Activated CD4-positive, alpha-beta memory T cell treated with anti-CD3 and anti-CD28 coated beads, Interleukin-2, amount 10 ng/mL, durations not matched to agents 7 days and 5 days (primary cell): ENCODE results near the gene FGF19. TPM values are rescaled to one million over a fixed set of nuclear protein-coding genes. Genes with fewer than 3 reads are reported as not detected.

Experiments
- CTCF ChIA-PET: fragments of 350-600 bp; sonication (Branson Sonifier 250); formaldehyde crosslinking; loops from one replicate; lab custom pipeline; 2021; ENCODE audit warnings: antibody characterized with exemption, inconsistent platforms; lab: Charles Lee
- POLR2A ChIA-PET: fragments of 350-600 bp; sonication (Branson Sonifier 250); formaldehyde crosslinking; loops from one replicate; lab custom pipeline; 2021; ENCODE audit warnings: antibody characterized with exemption; lab: Charles Lee
- DNase-seq: peaks from one replicate; pipeline ENCODE4 v3.0.0-alpha.2; 2020
- H3K27ac Mint-ChIP-seq: one replicate; pipeline ENCODE4 v1.8.0; 2021; ENCODE audit warnings: mild to moderate bottlenecking, mixed read lengths
- H3K27me3 Mint-ChIP-seq: one replicate; pipeline ENCODE4 v1.8.0; 2021; ENCODE audit warnings: mixed read lengths
- H3K36me3 Mint-ChIP-seq: one replicate; pipeline ENCODE4 v1.8.0; 2021; ENCODE audit warnings: low read depth, mixed read lengths
- H3K4me1 Mint-ChIP-seq: one replicate; pipeline ENCODE4 v1.8.0; 2021; ENCODE audit warnings: mixed read lengths
- H3K4me3 Mint-ChIP-seq: one replicate; pipeline ENCODE4 v1.8.0; 2021; ENCODE audit warnings: mild to moderate bottlenecking, mixed read lengths
- H3K9me3 Mint-ChIP-seq: one replicate; pipeline ENCODE4 v1.8.0; 2021; ENCODE audit warnings: mixed read lengths
- total RNA-seq, 2 experiments: library from RNA; stranded (reverse); gene quantifications; one replicate each; pipeline ENCODE4 v1.2.3, GENCODE V29; 2021

Gene FGF19
- total RNA-seq, 2 experiments from 2014 or later, result not detected

GRCh38 chr11:69661413-69661715, 42.5 kb downstream of the FGF19 start:
- H3K4me3 Mint-ChIP-seq, result no peak overlapping the region
- ChIA-PET CTCF (interaction anchor here (1.0 to 1.8 kb wide), 2 partner anchors 9 to 25 kb away, joined by 5 read pairs; no protein-coding TSS in a partner anchor), POLR2A (interaction anchor here (1.4 kb wide), 1 partner anchor 13 kb away, joined by 4 read pairs; the partner anchor contains the start of gene LTO1)
- H3K27ac Mint-ChIP-seq, result no peak overlapping the region
- DNase-seq, result no peak
- H3K4me1 Mint-ChIP-seq, result no peaks in the 10 kb centered on the region
- peaks cover 3% of the 10 kb centered on the region for H3K36me3 Mint-ChIP-seq
- H3K27me3 Mint-ChIP-seq, result no peaks in the 10 kb centered on the region
- H3K9me3 Mint-ChIP-seq, result no peaks in the 10 kb centered on the region

- POLR2A ChIA-PET, result interaction anchor here (0.9 kb wide), 1 partner anchor 11 kb away, joined by 3 read pairs; no protein-coding TSS in a partner anchor
- H3K9me3 Mint-ChIP-seq, result no peaks in the 10 kb centered on the region
Observed at GRCh38 chr11:69660001-69660500, 43.8 kb downstream of the FGF19 start.

GRCh38 chr11:69659591-69659990, 44.2 kb downstream of the FGF19 start:
- Mint-ChIP-seq H3K27me3 (no peaks in the 10 kb centered on the region), H3K4me1 (no peaks in the 10 kb centered on the region), H3K4me3 (no peak overlapping the region), H3K9me3 (no peaks in the 10 kb centered on the region), H3K36me3 (peaks cover 3% of the 10 kb centered on the region), H3K27ac (no peak overlapping the region)
- CTCF ChIA-PET, result interaction anchor here (1.1 kb wide), 1 partner anchor 11 kb away, joined by 4 read pairs; no protein-coding TSS in a partner anchor
- no peak for DNase-seq
- POLR2A ChIA-PET, result no interaction called here

More at GRCh38 chr11:69660001-69660500, 43.8 kb downstream of the FGF19 start:
- no peak for DNase-seq
- H3K4me3 Mint-ChIP-seq, result no peak overlapping the region
- H3K27ac Mint-ChIP-seq, result no peak overlapping the region
- no peaks in the 10 kb centered on the region for H3K4me1 Mint-ChIP-seq
- CTCF ChIA-PET, result interaction anchor here (0.7 to 1.1 kb wide), 2 partner anchors 11 to 21 kb away, joined by 3 to 4 read pairs; no protein-coding TSS in a partner anchor
- H3K36me3 Mint-ChIP-seq, result peaks cover 3% of the 10 kb centered on the region
- no peaks in the 10 kb centered on the region for H3K27me3 Mint-ChIP-seq

GRCh38 chr11:69658626-69659450, 45.0 kb downstream of the FGF19 start:
- H3K36me3 Mint-ChIP-seq, result no peaks in the 10 kb centered on the region
- ChIA-PET POLR2A (no interaction called here), CTCF (interaction anchor here (0.7 kb wide), 1 partner anchor 10 kb away, joined by 4 read pairs; no protein-coding TSS in a partner anchor)
- H3K9me3 Mint-ChIP-seq, result no peaks in the 10 kb centered on the region
- no peak for DNase-seq
- H3K27ac Mint-ChIP-seq, result no peak overlapping the region
- H3K27me3 Mint-ChIP-seq, result no peaks in the 10 kb centered on the region
- no peaks in the 10 kb centered on the region for H3K4me1 Mint-ChIP-seq
- no peak overlapping the region for H3K4me3 Mint-ChIP-seq

GRCh38 chr11:69657911-69658625, 45.8 kb downstream of the FGF19 start:
- Mint-ChIP-seq H3K36me3 (no peaks in the 10 kb centered on the region), H3K27ac (no peak overlapping the region), H3K4me3 (no peak overlapping the region), H3K27me3 (no peaks in the 10 kb centered on the region), H3K9me3 (no peaks in the 10 kb centered on the region), H3K4me1 (no peaks in the 10 kb centered on the region)
- POLR2A ChIA-PET, result no interaction called here
- DNase-seq, result no peak
- CTCF ChIA-PET, result no interaction called here

- Mint-ChIP-seq H3K9me3 (no peaks in the 10 kb centered on the region), H3K27ac (no peak overlapping the region), H3K4me3 (no peak overlapping the region), H3K27me3 (no peaks in the 10 kb centered on the region), H3K4me1 (no peaks in the 10 kb centered on the region), H3K36me3 (no peaks in the 10 kb centered on the region)
- CTCF ChIA-PET, result interaction anchor here (2.4 kb wide), 1 partner anchor 13 kb away, joined by 8 read pairs; no protein-coding TSS in a partner anchor
- DNase-seq, result no peak
- POLR2A ChIA-PET, result no interaction called here
Observed at GRCh38 chr11:69657456-69657910, 46.3 kb downstream of the FGF19 start.

GRCh38 chr11:69656536-69657455, 47.0 kb downstream of the FGF19 start:
- H3K27ac Mint-ChIP-seq, result no peak overlapping the region
- no peak for DNase-seq
- no peaks in the 10 kb centered on the region for H3K9me3 Mint-ChIP-seq
- no peaks in the 10 kb centered on the region for H3K36me3 Mint-ChIP-seq
- POLR2A ChIA-PET, result no interaction called here
- H3K4me3 Mint-ChIP-seq, result no peak overlapping the region
- H3K4me1 Mint-ChIP-seq, result no peaks in the 10 kb centered on the region
- no peaks in the 10 kb centered on the region for H3K27me3 Mint-ChIP-seq
- CTCF ChIA-PET, result interaction anchor here (2.4 kb wide), 1 partner anchor 14 kb away, joined by 8 read pairs; no protein-coding TSS in a partner anchor

- CTCF ChIA-PET, result interaction anchor here (2.4 kb wide), 1 partner anchor 15 kb away, joined by 8 read pairs; no protein-coding TSS in a partner anchor
- Mint-ChIP-seq H3K27me3 (no peaks in the 10 kb centered on the region), H3K36me3 (no peaks in the 10 kb centered on the region), H3K9me3 (no peaks in the 10 kb centered on the region), H3K27ac (no peak overlapping the region), H3K4me3 (no peak overlapping the region), H3K4me1 (no peaks in the 10 kb centered on the region)
- no peak for DNase-seq
- POLR2A ChIA-PET, result interaction anchor here (0.7 kb wide), 1 partner anchor 14 kb away, joined by 3 read pairs; no protein-coding TSS in a partner anchor
Observed at GRCh38 chr11:69655479-69656428, 48.1 kb downstream of the FGF19 start.

- Mint-ChIP-seq H3K27ac (no peak overlapping the region), H3K36me3 (no peaks in the 10 kb centered on the region), H3K9me3 (no peaks in the 10 kb centered on the region), H3K27me3 (no peaks in the 10 kb centered on the region), H3K4me1 (no peaks in the 10 kb centered on the region), H3K4me3 (no peak overlapping the region)
- ChIA-PET POLR2A (interaction anchor here (0.7 kb wide), 1 partner anchor 15 kb away, joined by 3 read pairs; no protein-coding TSS in a partner anchor), CTCF (interaction anchor here (2.4 kb wide), 1 partner anchor 16 kb away, joined by 8 read pairs; no protein-coding TSS in a partner anchor)
- no peak for DNase-seq
Observed at GRCh38 chr11:69654660-69655478, 49.0 kb downstream of the FGF19 start.

- Mint-ChIP-seq H3K9me3 (no peaks in the 10 kb centered on the region), H3K4me3 (no peak overlapping the region), H3K27me3 (no peaks in the 10 kb centered on the region), H3K27ac (no peak overlapping the region), H3K4me1 (no peaks in the 10 kb centered on the region), H3K36me3 (no peaks in the 10 kb centered on the region)
- ChIA-PET POLR2A (no interaction called here), CTCF (no interaction called here)
- DNase-seq, result no peak
Observed at GRCh38 chr11:69654001-69654659, 49.7 kb downstream of the FGF19 start.
